NCI-H2107 (cell line): Measurements from ENCODE around the gene ADRM1.

ENCODE experiments used
- DNase-seq: peaks from one replicate; lab custom pipeline; 2025; lab: John Stamatoyannopoulos, UW

Gene ADRM1

DNA sequence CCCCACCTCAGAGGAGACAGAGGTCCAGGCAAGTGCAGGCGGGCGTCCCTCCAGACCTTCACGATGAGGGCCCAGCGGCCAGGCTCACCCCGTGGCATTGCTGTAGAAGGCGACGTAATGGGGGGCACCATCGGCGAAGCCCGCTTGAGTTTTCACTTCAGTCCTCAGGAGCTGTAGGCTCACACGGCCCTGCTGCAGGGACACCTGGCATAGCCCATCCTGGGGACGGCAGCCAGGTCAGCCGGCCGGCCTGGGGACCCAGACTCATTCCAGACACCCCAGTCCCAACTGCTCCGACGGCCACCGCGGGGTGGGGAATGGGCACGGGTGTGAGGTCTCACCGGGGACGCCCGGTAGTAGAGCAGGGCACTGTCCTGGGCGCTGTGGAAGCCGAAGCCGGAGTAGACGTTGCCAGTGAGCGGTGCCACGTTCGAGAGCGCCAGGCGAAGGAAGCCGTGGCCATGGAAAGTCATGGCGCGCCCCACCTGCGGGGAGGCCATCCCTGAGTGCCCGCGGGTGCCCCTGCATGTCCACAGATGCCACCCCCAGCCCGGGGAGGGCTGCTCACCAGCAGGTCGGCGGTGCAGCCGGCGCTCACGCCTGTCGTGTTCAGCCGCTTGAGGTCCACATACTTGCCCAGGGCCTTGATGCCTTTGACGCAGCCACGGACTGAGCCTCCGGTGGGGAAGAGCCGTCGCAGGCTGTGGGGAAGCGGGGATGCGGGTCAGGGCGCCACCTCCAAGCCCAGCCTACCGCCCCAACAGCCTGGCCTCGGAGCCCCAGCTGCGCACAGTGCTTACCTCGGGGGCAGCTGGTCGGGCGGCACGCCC is 9.2 kb downstream of the ADRM1 start:
- DNase-seq = no peak

- no peak for DNase-seq
Observed at GRCh38 chr20:62312662-62312977, 9.8 kb downstream of the ADRM1 start.

GRCh38 chr20:62313021-62313420 is 10.2 kb downstream of the ADRM1 start:
- no peak for DNase-seq

- no peak for DNase-seq
Observed at GRCh38 chr20:62313460-62314338, 10.9 kb downstream of the ADRM1 start.

DNA sequence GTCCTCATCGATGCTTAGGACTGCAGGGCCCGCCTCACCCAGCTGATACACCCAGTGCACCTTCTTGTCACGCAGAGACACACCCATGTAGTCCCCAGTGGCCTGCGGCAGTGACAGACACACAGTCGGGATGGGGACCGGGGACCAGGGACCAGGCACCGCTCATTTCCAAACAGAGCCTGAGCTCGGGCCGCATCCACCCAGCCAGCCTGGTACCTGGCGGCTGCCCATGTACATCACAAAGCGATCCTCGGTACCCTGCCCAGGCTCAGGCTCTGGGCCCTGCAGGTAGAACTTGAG is 11.5 kb downstream of the ADRM1 start:
- no peak for DNase-seq

DNA sequence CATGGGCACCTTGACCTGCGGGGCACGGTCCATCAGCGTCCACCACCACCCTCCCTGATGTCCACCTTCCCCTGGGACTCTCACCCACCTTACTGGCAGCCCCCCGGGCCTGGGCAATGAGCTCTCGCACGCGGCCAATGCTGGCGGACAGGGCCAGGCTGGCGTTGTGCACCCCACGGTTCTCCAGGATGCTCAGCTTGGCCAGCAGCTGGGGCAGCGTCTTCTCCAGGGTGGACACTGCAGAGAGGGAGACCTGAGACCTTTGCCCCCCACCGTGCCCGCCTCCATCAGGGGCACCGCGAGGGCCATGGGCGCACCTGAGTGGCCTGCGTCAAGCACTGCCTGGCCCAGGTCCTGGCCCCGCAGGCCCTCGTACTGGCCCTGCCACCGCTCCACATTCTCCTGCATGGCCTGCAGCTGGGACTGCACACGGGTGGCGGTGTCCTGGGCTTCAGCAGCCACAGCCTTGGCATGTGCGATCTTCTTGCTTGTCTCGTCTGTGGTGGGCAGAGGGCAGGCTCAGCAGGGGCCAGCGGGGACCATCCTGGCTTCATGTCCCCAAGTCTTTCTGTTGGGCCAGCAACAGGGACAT is 12.0 kb downstream of the ADRM1 start:
- no peak for DNase-seq

GRCh38 chr20:62315773-62316172 is 13.0 kb downstream of the ADRM1 start:
- no peak for DNase-seq

DNA sequence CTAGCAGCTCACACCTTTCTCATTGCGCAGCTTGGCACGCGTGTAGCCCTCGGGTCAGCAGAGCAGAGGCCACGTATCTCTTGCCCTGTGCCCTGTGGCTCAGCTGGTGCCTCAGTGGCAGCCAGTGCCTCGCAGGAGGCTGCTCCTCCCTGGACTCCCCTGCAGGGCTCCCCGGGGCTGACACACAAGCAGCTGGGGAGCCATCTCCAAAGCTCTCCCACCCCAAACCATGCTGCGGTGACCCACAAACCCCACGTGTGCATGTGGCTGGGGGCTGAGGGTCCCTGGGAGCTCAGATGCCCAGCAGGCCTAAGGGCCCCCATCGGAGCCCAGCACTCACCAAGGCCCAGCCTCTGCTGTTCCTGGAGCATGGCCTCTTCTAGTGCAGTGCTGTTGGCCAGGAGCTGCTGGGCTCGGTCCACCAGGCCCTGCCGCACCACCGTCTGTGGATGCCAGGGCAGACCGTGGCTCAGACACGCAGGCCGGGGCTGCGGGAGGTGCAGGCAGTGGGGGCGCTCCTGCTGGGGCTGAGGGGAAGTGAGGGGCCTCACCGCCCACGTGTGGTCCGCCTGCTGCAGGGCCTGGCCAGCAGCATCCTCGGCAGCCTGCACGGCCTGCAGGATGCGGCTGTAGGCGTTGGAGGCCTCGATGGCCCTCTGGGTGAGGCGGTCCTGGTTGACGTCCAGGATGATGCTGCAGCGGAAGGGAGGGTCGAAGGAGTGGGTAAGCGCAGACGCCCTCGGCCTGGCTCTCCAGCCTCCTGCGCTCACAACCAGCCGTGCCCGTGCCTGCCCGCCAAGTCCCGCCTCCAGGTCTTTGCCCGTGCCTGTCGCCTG is 13.8 kb downstream of the ADRM1 start:
- no peak for DNase-seq

DNA sequence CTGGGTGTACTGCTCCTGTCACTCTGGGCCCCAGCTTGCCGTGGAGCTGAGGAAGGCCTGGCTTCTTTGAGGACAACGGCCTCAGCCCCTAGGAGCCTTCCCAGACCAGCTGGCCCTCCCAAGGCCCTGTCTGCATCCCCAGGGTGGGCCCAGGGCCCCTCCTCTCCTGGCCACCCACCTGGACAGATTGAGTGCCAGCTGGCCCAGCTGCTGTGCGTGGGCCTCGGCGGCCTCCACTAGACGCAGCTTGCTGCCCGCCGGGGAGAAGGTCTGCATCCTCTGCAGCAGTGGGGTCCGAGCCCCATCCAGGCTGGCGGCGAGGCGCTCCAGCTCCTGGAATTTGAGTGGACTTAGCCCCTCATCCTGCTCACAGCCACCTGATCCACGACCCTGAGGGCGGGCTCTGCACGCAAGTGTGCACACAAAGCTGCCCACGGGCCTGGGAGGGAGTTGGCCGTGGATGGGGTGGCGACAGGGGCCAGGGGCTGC is 14.4 kb downstream of the ADRM1 start:
- DNase-seq = no peak

- DNase-seq = no peak
Observed at GRCh38 chr20:62318400-62319345, 15.9 kb downstream of the ADRM1 start.

GRCh38 chr20:62319346-62319909 is 16.6 kb downstream of the ADRM1 start:
- DNase-seq = no peak

DNA sequence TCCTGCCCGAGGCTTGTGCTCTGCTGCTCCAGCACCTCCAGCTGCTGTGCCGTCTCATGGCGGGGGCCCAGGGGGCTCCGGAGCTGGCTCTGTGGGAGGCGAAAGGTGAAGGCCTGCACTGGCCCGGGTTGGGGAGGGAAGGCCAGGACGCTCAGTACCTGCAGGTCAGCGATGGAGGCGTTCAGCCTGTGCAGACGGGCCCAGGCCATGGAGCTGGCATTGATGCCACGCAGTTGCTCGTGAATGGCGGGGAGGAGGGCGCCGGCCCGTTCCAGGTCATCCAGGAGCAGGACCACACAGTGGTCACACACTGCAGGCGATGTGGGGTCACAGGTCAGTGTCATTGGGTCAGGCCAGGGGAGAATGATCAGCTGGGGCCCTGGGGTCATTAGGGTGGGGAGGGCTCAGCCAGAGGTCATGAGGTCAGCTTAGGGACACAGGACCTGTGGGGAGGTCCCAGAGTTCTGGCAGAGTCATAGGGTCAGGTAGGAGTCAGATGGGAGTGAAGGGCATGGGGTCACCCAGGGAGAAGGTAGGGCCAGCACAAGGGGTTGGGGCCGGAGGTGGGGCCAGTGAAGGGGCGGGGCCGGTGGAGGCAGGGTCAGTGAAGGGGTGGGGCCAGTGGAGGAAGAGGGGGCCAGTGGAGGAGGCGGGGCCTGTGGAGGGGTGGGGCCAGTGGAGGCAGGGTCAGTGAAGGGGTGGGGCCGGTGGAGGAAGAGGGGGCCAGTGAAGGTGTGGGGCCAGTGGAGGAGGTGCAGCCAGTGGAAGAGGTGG is 18.0 kb downstream of the ADRM1 start:
- no peak for DNase-seq

DNA sequence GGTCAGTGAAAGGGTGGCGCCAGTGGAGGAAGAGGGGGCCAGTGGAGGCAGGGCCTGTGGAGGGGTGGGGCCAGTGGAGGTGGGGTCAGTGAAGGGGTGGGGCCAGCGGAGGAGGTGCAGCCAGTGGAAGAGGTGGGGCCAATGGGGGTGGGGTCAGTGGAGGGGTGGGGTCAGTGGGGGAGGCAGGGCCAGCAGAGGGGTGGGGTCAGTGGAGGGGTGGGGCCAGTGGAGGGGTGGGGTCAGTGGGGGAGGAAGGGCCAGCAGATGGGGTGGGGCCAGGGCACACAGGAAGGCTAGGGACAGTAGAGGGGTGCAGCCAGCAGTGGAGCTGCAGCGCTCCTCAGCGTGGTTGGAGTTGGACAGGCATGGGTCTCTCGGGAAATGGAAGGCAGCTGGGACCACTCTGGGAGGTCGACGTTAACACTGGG is 18.7 kb downstream of the ADRM1 start:
- DNase-seq = no peak

GRCh38 chr20:62321975-62322374 is 19.2 kb downstream of the ADRM1 start:
- DNase-seq = no peak

- DNase-seq = no peak
Observed at GRCh38 chr20:62322492-62323041, 19.8 kb downstream of the ADRM1 start.

GRCh38 chr20:62323146-62323979 is 20.6 kb downstream of the ADRM1 start:
- DNase-seq = no peak

DNA sequence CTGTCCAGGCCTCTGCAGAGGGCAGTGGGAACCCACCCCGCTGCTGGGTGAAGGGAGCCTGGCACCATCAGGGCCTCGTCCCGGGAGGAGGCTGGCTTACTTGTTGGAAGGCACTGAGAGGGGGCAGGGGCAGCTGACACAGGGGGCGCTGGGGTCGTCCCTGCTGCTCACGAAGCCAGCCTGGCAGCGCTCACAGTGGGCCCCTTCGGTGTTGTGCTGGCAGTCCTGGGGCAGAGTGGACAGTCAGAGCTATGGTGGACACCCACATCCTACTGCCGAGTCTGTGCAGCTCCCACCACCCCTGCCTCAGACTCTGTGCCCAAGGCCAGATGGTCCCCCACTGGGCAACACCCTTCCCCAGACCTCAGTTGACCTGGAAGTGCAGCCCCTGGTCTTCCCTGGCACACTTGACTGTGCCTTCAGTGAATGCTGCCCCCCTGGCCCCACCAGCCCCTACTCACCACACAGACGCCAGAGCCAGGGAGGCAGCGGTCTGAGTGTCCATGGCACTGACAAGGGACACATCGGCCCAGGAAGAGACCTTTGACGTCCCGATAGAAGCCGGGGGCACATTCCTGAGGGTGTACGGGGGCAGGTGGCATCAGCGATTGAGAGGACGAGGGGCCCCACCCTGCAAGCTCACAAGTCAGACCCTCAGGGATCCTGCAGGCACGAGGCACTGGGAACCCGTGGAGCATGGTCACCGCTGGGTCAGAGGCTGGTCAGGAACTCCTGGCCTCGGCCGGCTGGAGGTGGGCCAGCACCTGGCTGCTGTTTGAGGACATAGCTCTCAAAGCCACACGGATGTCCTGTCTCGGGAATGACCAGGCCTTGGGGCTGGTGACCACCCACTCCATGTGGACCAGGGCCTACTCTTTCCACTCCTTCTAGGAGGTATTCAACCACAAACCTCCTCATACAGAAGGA is 21.4 kb downstream of the ADRM1 start:
- DNase-seq = no peak
